NB4 (cell line): Measurements from ENCODE around the gene SYCE3.

Source experiments
- POLR2A ChIP-seq: IDR thresholded peaks from 2 replicates; pipeline ENCODE4 v1.6.1; 2011; ENCODE audit warnings: mild to moderate bottlenecking; ENCODE audit not compliant: insufficient read length; ENCODE audit errors: extremely low read depth
- TF ChIP-seq, protein P1 (sequence below): IDR thresholded peaks from one replicate; pipeline ENCODE4 v1.5.1; 2012; ENCODE audit warnings: low read depth, low read length

DNA sequence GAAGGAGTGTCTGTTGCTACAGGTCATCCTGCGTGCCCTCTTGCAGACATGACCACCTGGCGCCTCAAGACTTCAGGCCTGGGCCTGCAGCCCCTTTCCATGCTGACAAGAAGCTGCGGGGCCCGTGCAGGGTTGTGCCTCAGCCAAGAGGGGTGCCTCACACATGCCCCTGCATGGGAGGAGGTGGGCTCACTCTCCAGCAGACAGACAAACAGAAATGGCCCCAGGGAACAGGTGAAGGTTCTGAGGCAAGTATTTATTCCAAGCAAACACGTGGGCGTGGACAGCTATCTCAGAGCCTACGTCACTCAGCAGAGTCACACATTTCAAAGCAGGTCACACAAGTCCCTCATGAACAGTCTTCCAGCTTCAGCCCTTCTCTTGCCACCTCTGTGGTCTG lies 5.9 kb upstream of the SYCE3 start:
- TF ChIP-seq, protein P1, sequence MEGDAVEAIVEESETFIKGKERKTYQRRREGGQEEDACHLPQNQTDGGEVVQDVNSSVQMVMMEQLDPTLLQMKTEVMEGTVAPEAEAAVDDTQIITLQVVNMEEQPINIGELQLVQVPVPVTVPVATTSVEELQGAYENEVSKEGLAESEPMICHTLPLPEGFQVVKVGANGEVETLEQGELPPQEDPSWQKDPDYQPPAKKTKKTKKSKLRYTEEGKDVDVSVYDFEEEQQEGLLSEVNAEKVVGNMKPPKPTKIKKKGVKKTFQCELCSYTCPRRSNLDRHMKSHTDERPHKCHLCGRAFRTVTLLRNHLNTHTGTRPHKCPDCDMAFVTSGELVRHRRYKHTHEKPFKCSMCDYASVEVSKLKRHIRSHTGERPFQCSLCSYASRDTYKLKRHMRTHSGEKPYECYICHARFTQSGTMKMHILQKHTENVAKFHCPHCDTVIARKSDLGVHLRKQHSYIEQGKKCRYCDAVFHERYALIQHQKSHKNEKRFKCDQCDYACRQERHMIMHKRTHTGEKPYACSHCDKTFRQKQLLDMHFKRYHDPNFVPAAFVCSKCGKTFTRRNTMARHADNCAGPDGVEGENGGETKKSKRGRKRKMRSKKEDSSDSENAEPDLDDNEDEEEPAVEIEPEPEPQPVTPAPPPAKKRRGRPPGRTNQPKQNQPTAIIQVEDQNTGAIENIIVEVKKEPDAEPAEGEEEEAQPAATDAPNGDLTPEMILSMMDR, result no peak
- no peak for TF ChIP-seq POLR2A
